Prostate gland (tissue), 2 donors: Measurements from ENCODE around the gene GSPT2.

Experiments
- POLR2A ChIP-seq: fragments of 450-650 bp; IDR thresholded peaks from one replicate; pipeline ENCODE4 v1.6.1; 2016; ENCODE audit warnings: antibody characterized with exemption, mild to moderate bottlenecking
- TF ChIP-seq, protein P1 (sequence below), 4 experiments: fragments of 200-600 bp in 2 of 4; fragments of 450-650 bp in 2 of 4; sonication (generic) in 2 of 4; IDR thresholded peaks; 1 replicate in 3 of 4; 2 replicates in 1 of 4; pipeline ENCODE4 v1.5.1; 2016 to 2019; ENCODE audit warnings: antibody characterized with exemption in 4 of 4, mild to moderate bottlenecking in 2 of 4, moderate library complexity in 2 of 4

DNA sequence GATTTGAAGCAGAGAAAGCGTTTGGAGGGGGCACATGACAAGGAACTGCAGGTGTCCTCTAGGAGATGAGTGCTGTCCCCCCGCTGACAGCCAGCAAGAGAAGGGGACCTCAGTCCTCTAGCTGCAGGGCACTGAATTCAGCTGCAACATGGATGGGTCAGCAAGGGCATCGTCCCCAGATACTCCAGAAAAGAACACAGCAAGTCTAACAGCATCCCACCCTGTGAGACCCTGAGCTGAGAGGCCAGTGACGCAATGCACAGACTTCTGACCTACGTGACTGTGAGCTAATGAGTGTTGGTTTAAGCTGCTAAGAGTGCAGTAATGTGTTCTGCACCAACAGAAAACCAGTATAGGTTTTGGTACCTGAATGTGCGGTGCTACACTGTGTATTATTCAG, 49.0 kb upstream of the GSPT2 start:
- no peak for TF ChIP-seq POLR2A
- TF ChIP-seq, protein P1, sequence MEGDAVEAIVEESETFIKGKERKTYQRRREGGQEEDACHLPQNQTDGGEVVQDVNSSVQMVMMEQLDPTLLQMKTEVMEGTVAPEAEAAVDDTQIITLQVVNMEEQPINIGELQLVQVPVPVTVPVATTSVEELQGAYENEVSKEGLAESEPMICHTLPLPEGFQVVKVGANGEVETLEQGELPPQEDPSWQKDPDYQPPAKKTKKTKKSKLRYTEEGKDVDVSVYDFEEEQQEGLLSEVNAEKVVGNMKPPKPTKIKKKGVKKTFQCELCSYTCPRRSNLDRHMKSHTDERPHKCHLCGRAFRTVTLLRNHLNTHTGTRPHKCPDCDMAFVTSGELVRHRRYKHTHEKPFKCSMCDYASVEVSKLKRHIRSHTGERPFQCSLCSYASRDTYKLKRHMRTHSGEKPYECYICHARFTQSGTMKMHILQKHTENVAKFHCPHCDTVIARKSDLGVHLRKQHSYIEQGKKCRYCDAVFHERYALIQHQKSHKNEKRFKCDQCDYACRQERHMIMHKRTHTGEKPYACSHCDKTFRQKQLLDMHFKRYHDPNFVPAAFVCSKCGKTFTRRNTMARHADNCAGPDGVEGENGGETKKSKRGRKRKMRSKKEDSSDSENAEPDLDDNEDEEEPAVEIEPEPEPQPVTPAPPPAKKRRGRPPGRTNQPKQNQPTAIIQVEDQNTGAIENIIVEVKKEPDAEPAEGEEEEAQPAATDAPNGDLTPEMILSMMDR (IDR thresholded peaks at IDR 0.05) = no peak
